ENCODE results near the gene THAP8.
"Not testable (repeated sequence)": the region's sequence is repeated elsewhere in the genome, so short reads cannot be mapped to it uniquely, and the experiment has no call there.

Gene THAP8, protein sequence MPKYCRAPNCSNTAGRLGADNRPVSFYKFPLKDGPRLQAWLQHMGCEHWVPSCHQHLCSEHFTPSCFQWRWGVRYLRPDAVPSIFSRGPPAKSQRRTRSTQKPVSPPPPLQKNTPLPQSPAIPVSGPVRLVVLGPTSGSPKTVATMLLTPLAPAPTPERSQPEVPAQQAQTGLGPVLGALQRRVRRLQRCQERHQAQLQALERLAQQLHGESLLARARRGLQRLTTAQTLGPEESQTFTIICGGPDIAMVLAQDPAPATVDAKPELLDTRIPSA

DNA sequence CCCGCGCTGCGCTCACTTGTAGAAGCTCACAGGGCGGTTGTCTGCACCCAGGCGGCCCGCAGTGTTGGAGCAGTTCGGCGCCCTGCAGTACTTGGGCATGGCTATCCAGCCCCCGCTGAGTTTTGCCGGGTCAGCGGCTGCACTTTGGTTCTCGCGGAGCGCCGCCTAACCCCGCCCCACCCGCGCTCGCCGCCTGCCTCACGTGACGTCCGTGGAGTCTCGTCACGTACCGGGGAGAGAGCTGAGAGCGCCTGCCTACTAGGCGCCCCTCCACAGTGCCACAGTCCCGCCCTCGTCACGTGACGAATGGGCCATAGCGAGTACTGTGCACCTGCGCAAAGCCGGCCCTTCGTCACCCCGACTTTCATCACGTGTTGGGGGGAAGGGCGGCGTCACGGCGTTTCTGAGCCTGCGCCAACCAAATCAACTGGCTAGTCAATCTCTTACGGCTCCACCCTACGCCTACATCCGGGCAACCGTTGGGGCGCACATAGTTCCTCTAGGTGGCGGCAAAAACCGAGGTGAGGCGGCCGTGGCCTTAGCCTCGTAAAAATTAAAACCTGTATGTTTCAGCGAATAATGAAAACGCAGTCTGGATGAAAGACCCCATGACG lies at the start of gene THAP8:
TSS of gene THAP8 (minus strand) at position 167 of the 614 bp plus-strand sequence. CDS start at position 99, 68 bp downstream.
- peak; percentile 96 for DNase-seq

- DNase-seq, result no peak
These were observed 49.0 kb upstream of the THAP8 start for GRCh38 chr19:36103040-36103626.

- no peak for DNase-seq
These were observed 47.7 kb upstream of the THAP8 start for GRCh38 chr19:36101550-36102327.

GRCh38 chr19:36100476-36100875 lies 46.4 kb upstream of the THAP8 start:
- DNase-seq, result no peak

- no peak for DNase-seq
These were observed 45.2 kb upstream of the THAP8 start for GRCh38 chr19:36099166-36099785.

DNA sequence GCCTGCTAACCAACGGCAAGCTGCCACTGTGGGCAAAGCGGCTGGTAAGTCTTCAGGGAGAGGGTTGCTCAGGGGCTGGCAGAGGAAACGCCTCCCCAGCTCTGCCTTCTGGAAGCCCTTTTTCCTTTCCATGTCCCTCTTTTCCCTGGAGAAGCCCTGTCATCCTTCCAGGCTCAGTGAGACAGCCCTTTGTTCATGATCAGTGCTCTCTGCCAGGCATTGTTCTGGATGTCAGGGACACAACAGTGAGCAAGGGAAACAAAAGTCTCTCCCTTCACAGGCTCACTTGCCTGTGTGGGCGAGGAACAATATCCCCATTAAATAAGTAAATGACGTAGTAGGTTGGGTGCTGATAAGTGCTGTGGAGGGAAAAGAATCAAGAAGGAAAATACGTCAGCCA lies 43.0 kb upstream of the THAP8 start:
- DNase-seq, result no peak

- DNase-seq, result no peak
These were observed 39.6 kb upstream of the THAP8 start for GRCh38 chr19:36093687-36094086.

DNA sequence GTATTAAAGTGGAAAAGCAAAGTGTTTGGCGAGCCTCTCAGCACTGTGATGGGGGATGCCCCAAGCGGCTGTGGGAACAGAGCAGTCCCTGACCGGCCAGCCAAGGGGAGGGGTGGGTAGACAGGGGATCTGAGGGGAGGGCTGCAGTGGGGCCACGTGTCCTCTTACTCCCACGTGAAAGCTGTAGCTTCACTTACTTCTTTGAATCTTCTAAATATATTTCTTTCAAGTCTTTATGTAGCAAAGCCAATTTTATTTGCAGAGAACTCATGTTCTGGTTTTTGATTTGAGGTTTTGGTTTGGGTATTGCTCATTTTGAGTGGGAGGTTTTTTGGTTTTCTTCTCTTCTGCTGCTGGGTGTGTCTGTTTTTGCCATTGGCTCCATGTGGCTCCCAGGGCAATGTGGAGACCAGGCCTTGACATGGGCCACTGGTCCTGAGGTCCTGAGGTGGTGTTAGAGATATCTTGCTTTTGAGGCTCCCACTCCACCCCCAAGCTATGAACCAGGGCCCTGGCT lies 39.1 kb upstream of the THAP8 start:
- no peak for DNase-seq

DNA sequence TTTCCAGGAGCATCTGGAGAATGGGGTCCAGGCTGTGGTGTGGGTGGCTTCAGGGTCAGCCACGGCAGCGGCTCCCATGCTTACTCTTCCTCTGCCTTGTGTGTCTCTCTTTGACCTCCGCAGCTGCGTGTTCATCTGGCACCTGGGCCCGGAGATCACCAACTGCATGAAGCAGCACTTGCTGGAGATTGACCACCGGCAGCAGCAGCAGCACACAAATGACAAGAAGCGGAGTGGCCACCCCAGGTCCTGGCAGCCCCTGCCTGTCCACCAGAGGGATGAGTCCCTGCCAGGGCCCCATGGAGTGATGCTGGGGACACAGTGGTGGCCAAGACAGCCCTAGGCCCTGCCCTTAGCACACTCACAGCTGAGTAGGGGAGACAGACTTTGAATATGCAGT lies 38.5 kb upstream of the THAP8 start:
- no peak for DNase-seq

GRCh38 chr19:36090910-36091695 lies 37.0 kb upstream of the THAP8 start:
- no peak for DNase-seq

DNA sequence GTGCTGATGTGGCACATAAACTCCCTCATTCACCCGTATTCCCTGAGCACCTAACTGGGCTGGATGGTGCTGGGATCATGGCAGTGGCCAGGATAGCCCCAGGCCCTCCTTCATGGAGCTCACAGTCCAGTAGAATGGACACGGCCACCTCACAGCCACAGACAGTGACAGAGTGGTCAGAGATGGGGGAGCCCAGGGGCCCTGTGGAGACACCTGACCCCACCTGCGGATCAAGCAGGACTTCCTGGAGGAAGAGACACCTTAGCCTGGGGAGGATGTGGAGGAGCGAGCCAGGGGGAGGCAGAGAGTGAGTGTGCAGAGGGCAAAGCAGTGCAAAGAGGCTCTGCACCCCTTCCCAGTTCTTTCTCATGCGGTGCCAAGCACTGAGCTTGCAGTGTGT lies 35.8 kb upstream of the THAP8 start:
- no peak for DNase-seq

DNA sequence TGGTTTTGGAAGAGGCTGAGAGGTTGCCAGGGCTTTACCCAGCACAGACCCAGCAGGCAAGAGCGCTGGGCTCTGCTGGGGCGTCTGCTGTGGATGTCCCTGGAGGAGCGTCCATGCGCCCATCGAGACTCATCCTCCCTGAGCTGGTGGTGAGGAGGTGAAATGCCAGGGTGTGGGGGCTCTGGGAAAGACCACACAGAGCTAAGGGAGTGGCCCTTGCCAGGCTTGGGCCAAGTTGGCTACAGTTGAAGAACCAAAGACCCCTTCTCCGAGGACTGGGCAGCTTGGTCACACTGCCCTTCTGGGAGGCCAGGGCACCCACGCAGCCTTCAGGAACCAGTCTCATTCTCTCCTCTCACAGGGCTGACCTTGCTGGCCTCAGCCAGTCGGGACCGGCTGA lies 32.2 kb upstream of the THAP8 start:
- DNase-seq, result no peak

DNA sequence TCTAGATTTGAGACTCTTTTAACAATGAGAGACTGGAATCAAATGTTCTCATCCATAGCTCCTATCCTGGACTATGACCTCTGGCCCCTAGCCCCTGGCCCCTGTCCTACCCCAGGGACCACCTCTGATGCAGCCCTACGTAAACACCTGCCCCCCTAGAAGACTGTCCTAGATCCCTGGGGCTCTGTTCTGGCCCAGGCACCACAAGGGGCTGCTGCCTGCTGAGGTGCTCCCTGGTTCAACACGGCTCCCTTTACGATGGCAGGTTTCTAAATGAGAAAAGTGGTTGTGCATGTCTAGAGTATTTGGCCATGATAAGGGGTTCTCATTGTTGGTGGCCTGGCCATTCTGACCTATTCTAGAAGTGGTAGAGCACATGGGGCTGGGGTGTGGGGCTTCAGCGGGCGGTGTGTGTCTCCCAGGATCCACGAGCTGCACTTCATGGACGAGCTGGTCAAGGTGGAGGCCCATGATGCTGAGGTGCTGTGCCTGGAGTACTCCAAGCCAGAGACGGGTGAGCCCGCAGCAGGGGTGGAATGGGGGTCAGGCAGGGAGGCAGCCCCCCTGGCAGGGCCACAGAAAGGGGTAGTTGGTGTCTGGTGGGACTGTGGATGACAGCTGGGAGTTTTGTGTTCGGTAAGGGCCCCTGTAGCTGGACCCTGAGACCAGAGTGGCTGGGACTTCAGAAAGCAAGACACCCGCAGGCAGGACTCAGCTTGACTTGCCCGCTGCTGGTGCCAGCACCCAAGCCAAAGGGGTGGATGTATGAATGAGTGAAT lies 30.3 kb upstream of the THAP8 start:
- no peak for DNase-seq

DNA sequence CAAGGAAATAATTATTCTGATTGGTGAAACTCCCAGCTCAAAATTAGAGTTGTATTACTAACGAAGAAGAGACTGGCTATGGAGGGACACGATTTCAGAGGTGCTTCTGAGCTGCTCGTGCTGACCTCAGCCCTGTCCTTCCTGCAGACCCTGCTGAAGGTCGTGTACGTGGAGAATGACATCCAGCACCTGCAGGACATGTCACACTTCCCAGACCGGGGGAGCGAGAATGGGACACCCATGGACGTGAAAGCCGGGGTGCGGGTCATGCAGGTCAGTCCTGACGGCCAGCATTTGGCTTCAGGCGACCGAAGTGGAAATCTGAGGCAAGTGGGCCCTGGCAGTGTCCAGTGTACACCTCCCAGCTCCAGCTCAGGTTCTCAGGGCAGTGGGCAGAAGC lies 28.8 kb upstream of the THAP8 start:
- no peak for DNase-seq

DNA sequence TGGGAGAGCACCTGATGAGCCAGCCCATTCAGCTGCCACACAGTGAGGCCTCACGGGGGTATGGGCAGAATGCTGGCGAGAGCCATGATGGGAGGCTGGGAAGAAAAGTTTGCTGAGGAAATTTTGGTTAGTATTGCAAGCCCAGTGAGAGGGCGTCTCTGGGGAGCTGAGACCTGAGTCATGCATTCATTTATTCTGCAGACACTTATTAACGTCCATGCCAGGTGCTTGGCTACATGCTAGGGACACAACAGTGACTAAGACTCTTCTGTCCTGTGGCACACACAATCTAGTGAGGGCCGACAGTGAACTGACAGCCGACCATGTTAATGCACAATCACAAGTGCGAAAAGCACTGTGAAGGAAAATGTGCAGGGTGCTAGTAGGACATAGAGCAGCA lies 27.8 kb upstream of the THAP8 start:
- DNase-seq, result no peak

- DNase-seq, result no peak
These were observed 27.3 kb upstream of the THAP8 start for GRCh38 chr19:36081385-36081784.

DNA sequence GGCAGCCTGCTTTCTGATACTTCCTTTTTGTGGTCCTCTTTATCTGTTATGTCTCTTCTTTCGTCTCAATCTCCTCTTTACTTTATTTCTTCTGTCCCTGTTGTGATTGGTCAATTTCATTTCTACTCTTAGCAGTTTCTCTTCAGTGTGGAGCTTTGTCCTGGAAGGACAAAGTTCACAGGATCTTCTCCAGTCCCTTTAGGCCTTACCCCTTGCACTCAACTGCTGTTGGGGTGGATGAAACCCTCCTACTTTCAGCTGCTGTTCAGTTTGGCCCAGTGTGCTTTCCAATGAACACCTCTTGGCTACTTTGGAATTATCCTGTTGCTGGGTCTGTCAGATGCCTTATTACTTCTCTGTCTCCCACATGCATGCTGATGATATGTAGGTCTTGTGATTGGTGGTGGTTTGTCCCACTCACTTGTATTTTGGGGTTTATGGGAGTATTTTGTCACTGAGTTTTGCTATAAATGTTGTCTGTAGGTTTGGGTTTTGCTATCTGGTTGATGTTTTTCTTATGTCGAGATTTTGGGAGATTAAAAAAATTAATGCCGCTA lies 25.4 kb upstream of the THAP8 start:
- no peak for DNase-seq

GRCh38 chr19:36073121-36073876 lies 19.2 kb upstream of the THAP8 start:
- DNase-seq, result no peak

- no peak for DNase-seq
These were observed 18.0 kb upstream of the THAP8 start for GRCh38 chr19:36072081-36072480.

DNA sequence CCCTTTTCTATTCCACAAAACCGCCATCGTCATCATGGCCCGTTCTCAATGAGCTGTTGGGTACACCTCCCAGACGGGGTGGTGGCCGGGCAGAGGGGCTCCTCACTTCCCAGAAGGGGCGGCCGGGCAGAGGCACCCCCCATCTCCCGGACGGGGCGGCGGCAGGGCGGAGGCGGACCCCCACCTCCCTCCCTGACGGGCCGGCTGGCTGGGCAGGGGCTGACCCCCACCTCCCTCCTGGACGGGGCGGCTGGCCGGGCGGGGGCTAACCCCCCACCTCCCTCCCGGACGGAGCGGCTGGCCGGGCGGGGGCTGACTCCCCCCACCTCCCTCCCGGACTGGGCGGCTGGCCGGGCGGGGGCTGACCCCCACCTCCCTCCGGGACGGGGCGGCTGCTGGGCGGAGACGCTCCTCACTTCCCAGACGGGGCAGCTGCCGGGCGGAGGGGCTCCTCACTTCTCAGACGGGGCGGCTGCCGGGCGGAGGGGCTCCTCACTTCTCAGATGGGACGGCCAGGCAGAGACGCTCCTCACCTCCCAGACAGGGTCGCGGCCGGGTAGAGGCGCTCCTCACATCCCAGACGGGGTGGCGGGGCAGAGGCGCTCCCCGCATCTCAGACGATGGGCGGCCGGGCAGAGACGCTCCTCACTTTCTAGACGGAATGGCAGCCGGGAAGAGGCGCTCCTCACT lies 14.9 kb upstream of the THAP8 start:
- DNase-seq, result not testable (repeated sequence)
